Stimulated activated CD8-positive, alpha-beta memory T cell treated with anti-CD3 and anti-CD28 coated beads, Interleukin-15, amount 100 ng/mL, for 1 hour (primary cell): ENCODE measurements around the gene SLC35G6.
"Not testable (repeated sequence)": the region's sequence is repeated elsewhere in the genome, so short reads cannot be mapped to it uniquely, and the experiment has no call there.

Source experiments
- DNase-seq: peaks from one replicate; pipeline ENCODE4 v3.0.0-alpha.2; 2020; ENCODE audit warnings: low read depth

The SLC35G6 gene

GRCh38 chr17:7479213-7480088 lies 1.8 kb upstream of the SLC35G6 start, which contains the start of gene ZBTB4:
TSS of gene ZBTB4 (minus strand) at chr17:7479631. CDS start at chr17:7466801, 12,830 bp downstream.
- DNase-seq, result peak; percentile 32

- no peak for DNase-seq
Observed at GRCh38 chr17:7480089-7480384, 1.2 kb upstream of the SLC35G6 start.

GRCh38 chr17:7481842-7482741 lies 846 bp downstream of the SLC35G6 start:
- DNase-seq, result not testable (repeated sequence)

GRCh38 chr17:7482742-7483088 lies 1.5 kb downstream of the SLC35G6 start:
- DNase-seq, result not testable (repeated sequence)

- peak; percentile 91 for DNase-seq
Observed at GRCh38 chr17:7483255-7484066, 2.2 kb downstream of the SLC35G6 start.

- peak; percentile 97 for DNase-seq
Observed at GRCh38 chr17:7484067-7484918, 3.0 kb downstream of the SLC35G6 start, which contains the start of gene POLR2A. TSS of gene POLR2A (plus strand) at chr17:7484366.

GRCh38 chr17:7484919-7485377 lies 3.7 kb downstream of the SLC35G6 start:
- no peak for DNase-seq

- no peak for DNase-seq
Observed at GRCh38 chr17:7486181-7486580, 4.9 kb downstream of the SLC35G6 start.

GRCh38 chr17:7490144-7490543 lies 8.9 kb downstream of the SLC35G6 start:
- no peak for DNase-seq

GRCh38 chr17:7491583-7491982 lies 10.3 kb downstream of the SLC35G6 start:
- no peak for DNase-seq

- DNase-seq, result no peak
Observed at GRCh38 chr17:7493941-7494340, 12.7 kb downstream of the SLC35G6 start.

GRCh38 chr17:7495906-7496434 lies 14.7 kb downstream of the SLC35G6 start:
- DNase-seq, result no peak

GRCh38 chr17:7496470-7497183 lies 15.4 kb downstream of the SLC35G6 start:
- DNase-seq, result no peak

GRCh38 chr17:7497228-7497627 lies 16.0 kb downstream of the SLC35G6 start:
- DNase-seq, result no peak

GRCh38 chr17:7497636-7498035 lies 16.4 kb downstream of the SLC35G6 start:
- no peak for DNase-seq

- DNase-seq, result no peak
Observed at GRCh38 chr17:7499161-7499560, 17.9 kb downstream of the SLC35G6 start.

- no peak for DNase-seq
Observed at GRCh38 chr17:7501729-7502128, 20.5 kb downstream of the SLC35G6 start.

GRCh38 chr17:7502171-7502847 lies 21.1 kb downstream of the SLC35G6 start:
- no peak for DNase-seq

GRCh38 chr17:7502987-7503386 lies 21.7 kb downstream of the SLC35G6 start:
- no peak for DNase-seq

- no peak for DNase-seq
Observed at GRCh38 chr17:7503521-7503920, 22.3 kb downstream of the SLC35G6 start.
